VCaP (cell line): Measurements from ENCODE around the gene TESK2.
"Not testable (repeated sequence)": the region's sequence is repeated elsewhere in the genome, so short reads cannot be mapped to it uniquely, and the experiment has no call there.

Experiments
- H3K27ac ChIP-seq: fragments of 450-650 bp; 2 replicates; pipeline ENCODE4 v1.5.1; 2017
- TF ChIP-seq, protein P1 (sequence below): fragments of 450-650 bp; conservative IDR thresholded peaks from 2 replicates; pipeline ENCODE4 v1.5.1; 2017; ENCODE audit warnings: mild to moderate bottlenecking, moderate library complexity

TESK2 gene

DNA sequence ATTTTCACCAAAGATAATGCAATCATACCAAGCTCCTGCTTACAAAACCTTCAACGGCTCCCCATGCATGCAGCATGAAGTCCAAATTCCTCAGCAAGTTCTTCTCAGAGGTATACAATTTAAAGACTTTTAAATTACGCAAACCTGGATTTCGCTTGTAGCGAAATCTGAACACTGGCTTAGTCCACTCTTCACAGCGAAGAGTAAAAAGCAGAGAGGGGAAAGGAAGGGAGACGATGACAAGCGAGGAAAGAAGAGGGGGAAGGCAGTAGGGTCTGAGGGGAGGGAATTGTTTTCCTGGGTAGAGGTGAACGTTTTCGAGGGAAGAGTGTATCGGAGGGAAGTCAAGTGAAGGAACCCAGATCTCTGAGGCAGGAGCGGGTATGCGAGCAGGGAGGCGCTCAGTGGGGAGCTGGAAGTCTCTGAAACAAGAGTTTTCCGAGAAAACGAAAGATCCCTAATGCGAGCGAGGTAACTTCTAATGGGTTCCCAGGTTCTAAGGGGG lies 790 bp downstream of the TESK2 start:
- peak overlapping the region; percentile 85 for H3K27ac ChIP-seq
- TF ChIP-seq, protein P1, sequence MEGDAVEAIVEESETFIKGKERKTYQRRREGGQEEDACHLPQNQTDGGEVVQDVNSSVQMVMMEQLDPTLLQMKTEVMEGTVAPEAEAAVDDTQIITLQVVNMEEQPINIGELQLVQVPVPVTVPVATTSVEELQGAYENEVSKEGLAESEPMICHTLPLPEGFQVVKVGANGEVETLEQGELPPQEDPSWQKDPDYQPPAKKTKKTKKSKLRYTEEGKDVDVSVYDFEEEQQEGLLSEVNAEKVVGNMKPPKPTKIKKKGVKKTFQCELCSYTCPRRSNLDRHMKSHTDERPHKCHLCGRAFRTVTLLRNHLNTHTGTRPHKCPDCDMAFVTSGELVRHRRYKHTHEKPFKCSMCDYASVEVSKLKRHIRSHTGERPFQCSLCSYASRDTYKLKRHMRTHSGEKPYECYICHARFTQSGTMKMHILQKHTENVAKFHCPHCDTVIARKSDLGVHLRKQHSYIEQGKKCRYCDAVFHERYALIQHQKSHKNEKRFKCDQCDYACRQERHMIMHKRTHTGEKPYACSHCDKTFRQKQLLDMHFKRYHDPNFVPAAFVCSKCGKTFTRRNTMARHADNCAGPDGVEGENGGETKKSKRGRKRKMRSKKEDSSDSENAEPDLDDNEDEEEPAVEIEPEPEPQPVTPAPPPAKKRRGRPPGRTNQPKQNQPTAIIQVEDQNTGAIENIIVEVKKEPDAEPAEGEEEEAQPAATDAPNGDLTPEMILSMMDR: no peak

DNA sequence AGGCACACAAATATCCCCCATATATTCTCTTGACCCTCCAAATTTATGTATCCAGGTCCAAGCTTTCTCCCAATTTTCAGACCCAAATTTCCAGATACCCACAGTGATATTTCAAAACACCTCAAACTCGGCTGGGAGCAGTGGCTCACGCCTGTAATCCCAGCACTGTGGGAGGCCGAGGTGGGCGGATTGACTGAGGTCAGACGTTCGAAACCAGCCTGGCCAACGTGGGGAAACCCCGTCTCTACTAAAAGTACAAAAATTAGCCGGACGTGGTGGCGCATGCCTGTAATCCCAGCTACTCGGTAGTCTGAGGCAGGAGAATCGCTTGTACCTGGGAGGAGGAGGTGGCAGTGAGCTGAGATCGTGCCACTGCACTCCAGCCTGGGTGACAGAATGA lies 1.6 kb downstream of the TESK2 start:
- H3K27ac ChIP-seq: peak overlapping the region; percentile 85

DNA sequence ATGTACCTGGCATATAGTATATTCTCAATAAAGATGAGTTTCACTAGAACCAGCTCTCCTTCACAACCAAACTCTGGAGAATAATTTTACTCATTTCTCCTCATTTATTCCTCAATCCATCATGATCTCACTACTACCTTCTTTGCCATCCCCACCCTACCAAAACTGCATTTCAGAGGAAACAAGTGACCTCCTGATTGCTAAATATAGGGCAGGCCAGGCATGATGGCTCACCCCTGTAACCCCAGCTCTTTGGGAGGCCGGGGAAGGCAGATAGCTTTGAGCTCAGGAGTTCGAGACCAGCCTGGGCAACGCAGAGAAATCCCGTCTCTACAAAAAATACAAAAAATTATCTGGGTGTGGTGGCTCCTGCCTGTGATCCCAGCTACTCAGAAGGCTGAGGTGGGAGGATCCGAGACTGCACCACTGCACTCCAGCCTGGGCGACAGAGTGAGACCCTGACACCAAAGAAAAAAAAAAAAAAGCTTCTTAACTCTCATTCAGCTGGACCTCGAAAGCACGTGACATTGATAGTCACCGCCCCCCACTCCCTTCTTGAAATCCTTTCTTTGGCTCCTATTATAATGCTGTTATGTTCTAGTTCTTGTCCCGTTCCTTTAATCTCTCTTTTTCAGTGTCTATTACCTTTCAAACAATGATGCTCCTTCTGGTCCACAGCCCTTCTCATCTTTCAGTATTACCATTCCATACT lies 2.1 kb downstream of the TESK2 start:
- TF ChIP-seq, protein P1: no peak

DNA sequence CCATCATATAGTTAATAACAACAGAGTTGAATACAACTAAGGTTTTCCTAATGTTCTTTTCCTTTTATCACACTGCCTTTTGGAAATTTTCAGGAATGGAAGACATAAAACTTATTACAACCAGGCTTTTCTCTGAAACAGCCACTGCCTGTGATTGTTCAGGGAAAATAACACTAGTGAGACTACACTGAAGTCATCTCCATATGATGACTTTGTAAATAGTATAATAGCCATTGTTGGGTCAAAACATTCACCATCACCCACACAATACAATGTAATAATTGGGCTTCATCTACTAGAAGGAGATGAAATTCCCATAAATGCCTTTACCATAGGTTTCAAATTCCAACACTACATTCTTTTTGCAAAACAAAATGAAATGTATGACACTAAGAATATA lies 5.0 kb downstream of the TESK2 start:
- no peak overlapping the region for H3K27ac ChIP-seq
- TF ChIP-seq, protein P1: no peak

More for the DNA sequence above, 2.1 kb downstream of the TESK2 start:
- H3K27ac ChIP-seq: peak overlapping the region; percentile 85; the same call in 1 of the 2 replicates

DNA sequence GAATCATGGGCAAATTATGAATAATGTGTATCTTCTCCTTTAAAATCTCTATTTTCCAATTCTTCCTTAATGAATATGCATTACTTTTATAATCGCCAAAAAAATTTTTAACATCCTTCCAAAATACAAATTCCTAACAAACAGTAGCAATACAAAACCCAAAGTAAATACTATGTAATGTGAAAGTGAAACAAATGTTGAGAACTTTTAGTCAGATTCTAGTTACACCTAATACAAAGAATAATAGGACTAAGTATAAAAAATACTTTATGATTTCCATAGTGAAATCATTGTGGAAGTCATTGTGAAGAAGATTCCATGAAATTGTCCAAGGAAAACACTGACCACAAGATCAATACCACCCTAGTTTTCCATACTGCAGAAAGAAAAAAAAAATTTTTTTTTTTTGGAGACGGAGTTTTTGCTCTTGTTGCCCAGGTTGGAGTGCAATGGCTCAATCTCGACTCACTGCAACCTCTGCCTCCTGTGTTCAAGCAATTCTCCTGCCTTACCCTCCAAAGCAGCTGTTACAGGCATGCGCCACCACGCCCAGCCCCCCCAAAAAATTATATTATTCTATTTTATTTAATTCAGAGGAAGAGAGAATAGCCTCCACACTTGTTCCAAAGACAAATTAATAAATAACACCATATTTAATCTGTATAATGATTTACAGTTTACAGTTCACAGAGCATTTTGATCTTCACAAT lies 11.8 kb downstream of the TESK2 start:
- H3K27ac ChIP-seq: peak overlapping the region; percentile 17; the same call in 1 of the 2 replicates
- TF ChIP-seq, protein P1: no peak

DNA sequence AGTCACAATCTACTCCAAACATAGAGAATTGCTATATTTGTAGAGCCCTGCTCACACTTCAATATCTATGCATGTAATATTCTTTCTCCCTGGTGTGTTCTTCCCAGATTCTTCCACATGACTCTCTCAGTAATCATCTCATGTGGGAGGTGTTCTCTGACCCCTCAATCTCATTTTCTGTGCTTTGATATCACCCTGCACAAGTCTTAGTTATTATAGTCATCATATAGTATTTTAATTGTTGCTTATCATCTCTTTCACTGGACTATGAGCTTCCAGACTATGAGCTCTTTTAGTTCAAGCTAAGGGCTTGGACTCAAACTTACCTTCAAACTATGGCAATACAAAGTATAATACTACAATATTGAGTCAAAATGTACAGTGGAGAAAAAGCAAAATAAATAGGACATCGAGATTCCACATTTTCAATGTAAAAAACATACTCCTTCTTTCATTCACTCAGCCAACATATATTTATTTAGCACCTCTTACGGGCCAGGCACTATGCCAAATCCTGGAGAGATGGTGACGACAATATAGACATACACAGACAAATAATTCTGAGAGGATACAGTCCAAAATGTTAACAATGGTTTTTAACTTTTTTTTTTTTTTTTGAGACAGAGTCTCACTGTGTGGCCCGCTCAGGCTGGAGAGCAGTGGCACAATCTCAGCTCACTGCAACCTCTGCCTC lies 12.7 kb downstream of the TESK2 start:
- TF ChIP-seq, protein P1: no peak
- H3K27ac ChIP-seq: peak overlapping the region; percentile 17; the same call in 1 of the 2 replicates

DNA sequence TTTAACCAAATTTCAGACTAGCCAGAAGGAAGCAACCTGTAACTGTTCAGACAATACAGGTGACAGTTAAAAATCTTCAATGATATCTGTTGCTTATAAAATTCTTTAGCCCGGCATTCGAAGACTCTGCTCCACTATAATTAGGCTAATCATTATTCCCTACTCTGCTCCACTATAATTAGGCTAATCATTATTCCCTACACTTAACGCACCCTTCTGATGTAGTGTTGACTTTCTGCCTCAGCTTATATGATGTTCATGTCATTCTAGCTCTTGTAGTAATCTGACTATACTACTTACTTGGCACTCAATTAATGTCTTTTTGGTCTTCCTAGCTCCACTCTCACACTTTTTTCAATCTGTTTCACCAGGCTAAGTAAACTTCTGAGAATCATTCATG lies 13.3 kb downstream of the TESK2 start:
- TF ChIP-seq, protein P1: no peak

DNA sequence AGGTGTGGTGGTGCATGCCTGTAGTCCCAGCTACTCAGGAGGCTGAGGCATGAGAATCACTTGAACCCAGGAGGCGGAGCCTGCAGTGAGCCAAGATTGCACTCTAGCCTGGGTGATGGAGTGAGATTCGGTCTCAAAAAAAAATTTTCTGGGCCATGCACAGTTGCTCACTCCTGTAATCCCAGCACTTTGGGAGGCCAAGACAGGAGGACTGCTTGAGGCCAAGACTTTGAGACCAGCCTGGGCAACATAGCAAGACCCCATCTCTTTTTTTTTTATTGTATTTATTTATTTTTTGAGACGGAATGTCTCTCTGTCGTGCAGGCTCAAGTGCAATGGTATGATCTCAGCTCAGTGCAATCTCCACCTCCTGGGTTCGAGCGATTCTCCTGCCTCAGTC lies 16.8 kb downstream of the TESK2 start:
- H3K27ac ChIP-seq: not testable (repeated sequence)

More for the DNA sequence above, 13.3 kb downstream of the TESK2 start:
- 0 out of 2 replicates have a peak overlapping the region, but pooled peaks have one; percentile 17 for H3K27ac ChIP-seq
